Hepatocyte (in vitro differentiated cells): ENCODE results near the gene GLP1R. TPM values are rescaled to one million over a fixed set of nuclear protein-coding genes. Genes with fewer than 3 reads are reported as not detected.

Source experiments
- DNase-seq: peaks from one replicate; pipeline ENCODE4 v3.0.0-alpha.2; 2016; ENCODE audit warnings: low spot score
- H2AFZ ChIP-seq: fragments of 200-600 bp; sonication (generic); 2 replicates; pipeline ENCODE4 v1.6.0; 2016; ENCODE audit warnings: antibody characterized with exemption, mild to moderate bottlenecking
- H3K27ac ChIP-seq: fragments of 200-600 bp; sonication (generic); 2 replicates; pipeline ENCODE4 v1.5.1; 2016; ENCODE audit warnings: mild to moderate bottlenecking
- H3K27me3 ChIP-seq: fragments of 200-600 bp; sonication (generic); 2 replicates; pipeline ENCODE4 v1.6.1; 2016
- H3K36me3 ChIP-seq: fragments of 200-600 bp; sonication (generic); replicated peaks from 2 replicates; pipeline ENCODE4 v1.5.1; 2016; ENCODE audit warnings: low read depth; ENCODE audit not compliant: insufficient read depth
- H3K4me1 ChIP-seq: fragments of 200-600 bp; sonication (generic); 2 replicates; pipeline ENCODE4 v1.5.1; 2016; ENCODE audit warnings: mild to moderate bottlenecking, moderate library complexity; ENCODE audit not compliant: insufficient read depth
- H3K4me2 ChIP-seq: fragments of 200-600 bp; sonication (generic); 2 replicates; pipeline ENCODE4 v1.6.0; 2016
- H3K4me3 ChIP-seq: fragments of 200-600 bp; sonication (generic); 2 replicates; pipeline ENCODE4 v1.5.1; 2016; ENCODE audit warnings: mild to moderate bottlenecking
- H3K79me2 ChIP-seq: fragments of 200-600 bp; sonication (generic); 2 replicates; pipeline ENCODE4 v1.6.0; 2017; ENCODE audit warnings: mild to moderate bottlenecking
- H3K9me2 ChIP-seq: fragments of 200-600 bp; sonication (generic); replicated peaks from 2 replicates; pipeline ENCODE4 v1.6.0; 2017; ENCODE audit warnings: mild to moderate bottlenecking; ENCODE audit not compliant: insufficient read depth
- H3K9me3 ChIP-seq: fragments of 200-600 bp; sonication (generic); 2 replicates; pipeline ENCODE4 v1.5.1; 2016; ENCODE audit warnings: low read depth, mild to moderate bottlenecking
- H4K20me1 ChIP-seq: fragments of 200-600 bp; sonication (generic); 2 replicates; pipeline ENCODE4 v1.6.0; 2016; ENCODE audit warnings: mild to moderate bottlenecking; ENCODE audit not compliant: insufficient read depth, poor library complexity, severe bottlenecking
- CTCF ChIP-seq: fragments of 200-600 bp; sonication (generic); IDR thresholded peaks from 2 replicates; pipeline ENCODE4 v1.5.1; 2016; ENCODE audit warnings: antibody characterized with exemption, mild to moderate bottlenecking; ENCODE audit not compliant: poor library complexity
- EZH2 ChIP-seq: fragments of 200-600 bp; sonication (generic); IDR thresholded peaks from 2 replicates; pipeline ENCODE4 v1.6.1; 2016; ENCODE audit warnings: antibody characterized with exemption, mild to moderate bottlenecking, borderline replicate concordance
- EZH2phosphoT487 ChIP-seq: fragments of 200-600 bp; sonication (generic); IDR thresholded peaks from one replicate; pipeline ENCODE4 v1.6.1; 2018; ENCODE audit warnings: antibody characterized with exemption, mild to moderate bottlenecking, low read depth, moderate library complexity; ENCODE audit not compliant: unreplicated experiment, severe bottlenecking
- WGBS: methylation state at CpG from one replicate; pipeline ENCODE4 v1.1.6; 2016; ENCODE audit warnings: low lambda C conversion rate; ENCODE audit errors: missing lambda C conversion rate; 5-methylcytosine and 5-hydroxymethylcytosine counted together
- polyA plus RNA-seq: library from polyadenylated mRNA; unstranded; fragments of >200 nt; fragmentation: Nextera tagmentation; extraction: Ambion mirVana; gene quantifications from 2 replicates; pipeline ENCODE4 v1.2.1, GENCODE V29; 2016
- total RNA-seq: library from RNA; depleted of rRNA; stranded (reverse); fragments of >200 nt; gene quantifications from 2 replicates; pipeline ENCODE4 v1.2.3, GENCODE V29; 2014

The GLP1R gene
- total and polyA plus RNA-seq, 2 experiments from 2014 or later: 0.30 TPM; not detected in 1

- H3K27me3 ChIP-seq: no peaks in the 10 kb centered on the region
Measured at GRCh38 chr6:39017547-39017880, 31.1 kb upstream of the GLP1R start.

GRCh38 chr6:39018103-39018502 is 30.5 kb upstream of the GLP1R start:
- Histone ChIP-seq H2AFZ (no peak overlapping the region), H3K36me3 (no peaks in the 10 kb centered on the region), H3K79me2 (no peaks in the 10 kb centered on the region), H3K27me3 (no peaks in the 10 kb centered on the region), H3K9me2 (no peaks in the 10 kb centered on the region), H4K20me1 (no peaks in the 10 kb centered on the region), H3K4me2 (no peak overlapping the region), H3K9me3 (no peaks in the 10 kb centered on the region), H3K4me1 (no peaks in the 10 kb centered on the region), H3K27ac (no peak overlapping the region), H3K4me3 (no peak overlapping the region)
- no peak for TF ChIP-seq EZH2phosphoT487
- TF ChIP-seq EZH2: no peak
- no peak for TF ChIP-seq CTCF
- WGBS: 66% methylated on average over 5 of the region's 5 CpGs
- DNase-seq: peak; percentile 22

More at GRCh38 chr6:39017547-39017880, 31.1 kb upstream of the GLP1R start:
- no peaks in the 10 kb centered on the region for H4K20me1 ChIP-seq
- no peaks in the 10 kb centered on the region for H3K9me2 ChIP-seq
- H3K4me2 ChIP-seq: no peak overlapping the region
- TF ChIP-seq EZH2phosphoT487 (no peak), CTCF (no peak), EZH2 (no peak)
- no peaks in the 10 kb centered on the region for H3K9me3 ChIP-seq
- H3K36me3 ChIP-seq: no peaks in the 10 kb centered on the region
- no peaks in the 10 kb centered on the region for H3K79me2 ChIP-seq
- no peak for DNase-seq
- no peaks in the 10 kb centered on the region for H3K4me1 ChIP-seq
- 70% methylated on average over 4 of the region's 4 CpGs for WGBS
- no peak overlapping the region for H3K4me3 ChIP-seq
- H2AFZ ChIP-seq: no peak overlapping the region
- no peak overlapping the region for H3K27ac ChIP-seq

GRCh38 chr6:39020136-39020535 is 28.4 kb upstream of the GLP1R start:
- H3K4me1 ChIP-seq: no peaks in the 10 kb centered on the region
- TF ChIP-seq EZH2phosphoT487 (no peak), CTCF (no peak), EZH2 (no peak)
- WGBS: 60% methylated on average over 2 of the region's 2 CpGs
- H4K20me1 ChIP-seq: no peaks in the 10 kb centered on the region
- no peaks in the 10 kb centered on the region for H3K79me2 ChIP-seq
- DNase-seq: no peak
- no peaks in the 10 kb centered on the region for H3K9me2 ChIP-seq
- no peak overlapping the region for H3K4me3 ChIP-seq
- H3K4me2 ChIP-seq: no peak overlapping the region
- peaks cover 2% of the 10 kb centered on the region for H3K27me3 ChIP-seq
- H2AFZ ChIP-seq: no peak overlapping the region
- H3K9me3 ChIP-seq: no peaks in the 10 kb centered on the region
- H3K27ac ChIP-seq: no peak overlapping the region
- H3K36me3 ChIP-seq: no peaks in the 10 kb centered on the region

GRCh38 chr6:39021041-39021440 is 27.5 kb upstream of the GLP1R start:
- H3K4me1 ChIP-seq: no peaks in the 10 kb centered on the region
- H3K79me2 ChIP-seq: no peaks in the 10 kb centered on the region
- WGBS: 62% methylated on average over 2 of the region's 2 CpGs
- no peak overlapping the region for H3K27ac ChIP-seq
- no peaks in the 10 kb centered on the region for H3K9me2 ChIP-seq
- no peaks in the 10 kb centered on the region for H3K36me3 ChIP-seq
- H3K4me3 ChIP-seq: no peak overlapping the region
- H3K4me2 ChIP-seq: no peak overlapping the region
- TF ChIP-seq EZH2: no peak
- no peak for TF ChIP-seq EZH2phosphoT487
- no peak for TF ChIP-seq CTCF
- H3K27me3 ChIP-seq: peaks cover 2% of the 10 kb centered on the region
- DNase-seq: no peak
- H4K20me1 ChIP-seq: no peaks in the 10 kb centered on the region
- no peak overlapping the region for H2AFZ ChIP-seq
- H3K9me3 ChIP-seq: no peaks in the 10 kb centered on the region
